ENCODE data around the gene ZNF668.

- no peak for TF ChIP-seq EP300 (IDR thresholded peaks at IDR 0.05)
- no peak for TF ChIP-seq POLR2AphosphoS5 (IDR thresholded peaks at IDR 0.05)
These were observed 51.3 kb downstream of the ZNF668 start for GRCh38 chr16:31022544-31023251.

All from sigmoid colon (tissue), 4 donors.